Spleen (tissue), 11 donors: ENCODE data around the gene ERC2. TPM values are rescaled to one million over a fixed set of nuclear protein-coding genes. Genes with fewer than 3 reads are reported as not detected.

Experiments
- DNase-seq: peaks from one replicate; pipeline ENCODE4 v3.0.0-alpha.2; 2020
- H3K27ac ChIP-seq, 8 donors: fragments of 200-600 bp; sonication (generic) in 7 of 8; 1 replicate in 4 of 8; 2 replicates in 4 of 8; pipeline versions ENCODE4 v1.5.0 to v1.8.0; 2016 to 2021; ENCODE audit warnings: inconsistent platforms in 4 of 8, mild to moderate bottlenecking in 4 of 8, moderate library complexity in 1 of 8
- H3K27me3 ChIP-seq, 7 donors: fragments of 200-600 bp; sonication (generic) in 6 of 7; replicated peaks in 1 of 7; 1 replicate in 4 of 7; 2 replicates in 3 of 7; pipeline versions ENCODE4 v1.5.0 to v1.8.0; 2016 to 2021; ENCODE audit warnings: inconsistent platforms in 3 of 7, mild to moderate bottlenecking in 1 of 7
- H3K36me3 ChIP-seq, 6 donors: fragments of 200-600 bp; sonication (generic) in 5 of 6; 1 replicate in 4 of 6; 2 replicates in 2 of 6; pipeline versions ENCODE4 v1.5.0 to v1.8.0; 2016 to 2021; ENCODE audit warnings: inconsistent platforms in 2 of 6
- H3K4me1 ChIP-seq, 6 donors: fragments of 200-600 bp; sonication (generic) in 5 of 6; 1 replicate in 3 of 6; 2 replicates in 3 of 6; pipeline versions ENCODE4 v1.5.0 to v1.8.0; 2016 to 2021; ENCODE audit warnings: inconsistent platforms in 3 of 6
- H3K4me3 ChIP-seq, 8 donors: fragments of 200-600 bp; sonication (generic) in 7 of 8; 1 replicate in 4 of 8; 2 replicates in 4 of 8; pipeline versions ENCODE4 v1.5.0 to v1.8.0; 2016 to 2021; ENCODE audit warnings: inconsistent platforms in 4 of 8, mild to moderate bottlenecking in 4 of 8, moderate library complexity in 2 of 8
- H3K9me3 ChIP-seq, 8 donors: fragments of 200-600 bp; sonication (generic) in 7 of 8; 1 replicate in 4 of 8; 2 replicates in 4 of 8; pipeline versions ENCODE4 v1.5.0 to v1.8.0; 2016 to 2021; ENCODE audit warnings: inconsistent platforms in 4 of 8
- CTCF ChIP-seq, 11 experiments: fragments of 200-600 bp in 7 of 11; fragments of 450-650 bp in 4 of 11; sonication (generic) in 4 of 11; IDR thresholded peaks in 8 of 11; conservative IDR thresholded peaks in 3 of 11; 1 replicate in 7 of 11; 2 replicates in 4 of 11; pipeline versions ENCODE4 v1.4.0 to v1.8.0; 2016 to 2021; ENCODE audit warnings: antibody characterized with exemption in 11 of 11, inconsistent platforms in 4 of 11, mild to moderate bottlenecking in 1 of 11
- POLR2A ChIP-seq, 3 donors: fragments of 450-650 bp; IDR thresholded peaks; one replicate each; pipeline ENCODE4 v1.5.1; 2017; ENCODE audit warnings: antibody characterized with exemption in 3 of 3, mild to moderate bottlenecking in 1 of 3
- POLR2AphosphoS5 ChIP-seq, 3 donors: sonication (generic); formaldehyde crosslinking; IDR thresholded peaks; one replicate each; pipeline ENCODE4 v1.5.1; 2017; ENCODE audit warnings: antibody characterized with exemption in 3 of 3
- WGBS, 5 donors: extraction: QIAGEN DNeasy Blood & Tissue Kit in 3 of 5; methylation state at CpG; one replicate each; pipeline versions ENCODE4 v1.1.5 to v1.1.7; 2013 to 2018; 5-methylcytosine and 5-hydroxymethylcytosine counted together
- intact Hi-C: fragments of 100-400 bp; cut with DNase I; formaldehyde crosslinking; loops from one replicate; pipeline ENCODE4 v1.15.0; 2023; ENCODE audit warnings: low total_unique reads
- polyA plus RNA-seq, 3 donors: library from polyadenylated mRNA; stranded (reverse); fragments of 200-250 nt; gene quantifications; one replicate each; pipeline ENCODE4 v1.2.1, GENCODE V29; 2013
- total RNA-seq, 7 donors: library from RNA; depleted of rRNA in 3 of 7; stranded (reverse); fragments of >200 nt in 3 of 7; fragmentation: NEBNext Ultra II Directional in 4 of 7; extraction: Animal tissue kit (Norgen Biotek cat#: 25700) in 4 of 7; gene quantifications; one replicate each; pipeline versions ENCODE4 v1.1.0 to v1.2.1, GENCODE V29; 2016 to 2021
- donor health status: healthy with polysubstance abuse.
- donor health status: DM: no; HTN: no; CAD: no; lungs with moderate emphysema.
- donor health status: DM: no; HTN: no; CAD: no.
- donor health status: Bipolar disorder and iron deficiency.
- donor health status: healthy.
- donor health status: DM: no; HTN: no; CAD: no.
- donor health status: DM: yes; HTN: yes; CAD: no.

Gene ERC2
- total and polyA plus RNA-seq, 10 donors, result 0.04 to 4.9 (median 0.39) TPM

- intact Hi-C loops, result no loop called here
- DNase-seq, result no peak
- no peaks in the 10 kb centered on the region for H3K4me1 ChIP-seq
- H3K27me3 ChIP-seq, result no peaks in the 10 kb centered on the region
- WGBS, 5 donors, result 60 to 72% (median 68%) methylated on average over 4 of the region's 4 CpGs
- TF ChIP-seq POLR2A (IDR thresholded peaks at IDR 0.05) (no peak), POLR2AphosphoS5 (IDR thresholded peaks at IDR 0.05) (no peak), CTCF (IDR thresholded peaks at IDR 0.05 in 8 of 11, conservative IDR thresholded peaks at IDR 0.05 in 3 of 11) (no peak)
- no peak overlapping the region for H3K4me3 ChIP-seq
- no peaks in the 10 kb centered on the region for H3K36me3 ChIP-seq
- H3K27ac ChIP-seq, result no peak overlapping the region
- H3K9me3 ChIP-seq, result no peaks in the 10 kb centered on the region
Measured at GRCh38 chr3:56202997-56203396, 265.3 kb downstream of the ERC2 start.

GRCh38 chr3:56201407-56201806 lies 266.9 kb downstream of the ERC2 start:
- no peaks in the 10 kb centered on the region for H3K36me3 ChIP-seq
- no peaks in the 10 kb centered on the region for H3K4me1 ChIP-seq
- 0 to 54% (median 37%) methylated on average over 1 of the region's 1 CpG for WGBS, 5 donors
- intact Hi-C loops, result no loop called here
- H3K27ac ChIP-seq, result no peak overlapping the region
- TF ChIP-seq CTCF (IDR thresholded peaks at IDR 0.05 in 8 of 11, conservative IDR thresholded peaks at IDR 0.05 in 3 of 11) (no peak), POLR2AphosphoS5 (IDR thresholded peaks at IDR 0.05) (no peak), POLR2A (IDR thresholded peaks at IDR 0.05) (no peak)
- H3K9me3 ChIP-seq, result no peaks in the 10 kb centered on the region
- no peak for DNase-seq
- H3K27me3 ChIP-seq, result no peaks in the 10 kb centered on the region
- H3K4me3 ChIP-seq, result no peak overlapping the region

GRCh38 chr3:56200251-56200650 lies 268.0 kb downstream of the ERC2 start:
- no peak for DNase-seq
- Histone ChIP-seq H3K4me3 (no peak overlapping the region), H3K4me1 (no peaks in the 10 kb centered on the region), H3K27me3 (no peaks in the 10 kb centered on the region), H3K9me3 (no peaks in the 10 kb centered on the region), H3K27ac (no peak overlapping the region), H3K36me3 (no peaks in the 10 kb centered on the region)
- TF ChIP-seq POLR2AphosphoS5 (IDR thresholded peaks at IDR 0.05), result no peak
- no peak for TF ChIP-seq POLR2A (IDR thresholded peaks at IDR 0.05)
- no peak for TF ChIP-seq CTCF (IDR thresholded peaks at IDR 0.05 in 8 of 11, conservative IDR thresholded peaks at IDR 0.05 in 3 of 11)
- intact Hi-C loops, result no loop called here

GRCh38 chr3:56197991-56198390 lies 270.3 kb downstream of the ERC2 start:
- H3K36me3 ChIP-seq, result no peaks in the 10 kb centered on the region
- H3K4me3 ChIP-seq, result no peak overlapping the region
- no peaks in the 10 kb centered on the region for H3K4me1 ChIP-seq
- intact Hi-C loops, result no loop called here
- H3K9me3 ChIP-seq, result no peaks in the 10 kb centered on the region
- TF ChIP-seq CTCF (IDR thresholded peaks at IDR 0.05 in 8 of 11, conservative IDR thresholded peaks at IDR 0.05 in 3 of 11) (no peak), POLR2A (IDR thresholded peaks at IDR 0.05) (no peak)
- DNase-seq, result no peak
- H3K27ac ChIP-seq, result no peak overlapping the region
- H3K27me3 ChIP-seq, result no peaks in the 10 kb centered on the region
